ENCODE measurements around the gene NUTM1.
A peak's percentile ranks its signal among the peaks of the same experiment; 100 is the strongest.

The NUTM1 gene

GRCh38 chr15:34342737-34343575 lies at the start of gene NUTM1, which contains the start of gene NOP10:
Gene NUTM1 (plus strand): TSS chr15:34343315. CDS start chr15:34343697, 382 bp downstream.
Gene NOP10 (minus strand): TSS chr15:34343136. CDS start chr15:34343073, 63 bp downstream.
- DNase-seq (ENCODE audit: low spot score), result peak; percentile 91

- DNase-seq (ENCODE audit: low spot score), result no peak
Observed at GRCh38 chr15:34297059-34297458, 46.1 kb upstream of the NUTM1 start.

DNA sequence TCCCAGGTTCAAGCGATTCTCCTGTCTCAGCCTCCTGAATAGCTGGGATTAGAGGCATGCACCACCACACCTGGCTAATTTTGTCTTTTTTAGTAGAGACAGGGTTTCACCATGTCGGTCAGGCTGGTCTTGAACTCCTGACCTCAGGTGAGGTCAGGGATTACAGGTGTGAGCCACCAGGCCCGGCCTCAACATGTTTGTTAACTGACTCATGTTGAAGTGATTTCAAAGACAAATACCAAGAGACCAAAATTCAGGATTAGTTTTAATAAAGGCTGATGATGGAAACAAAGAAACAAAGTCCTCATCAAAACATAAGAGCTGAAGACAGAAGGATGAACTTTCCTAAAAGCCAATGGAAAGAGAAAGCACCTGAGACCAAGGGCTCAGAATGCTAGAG lies 42.1 kb upstream of the NUTM1 start:
- DNase-seq (ENCODE audit: low spot score), result no peak

DNA sequence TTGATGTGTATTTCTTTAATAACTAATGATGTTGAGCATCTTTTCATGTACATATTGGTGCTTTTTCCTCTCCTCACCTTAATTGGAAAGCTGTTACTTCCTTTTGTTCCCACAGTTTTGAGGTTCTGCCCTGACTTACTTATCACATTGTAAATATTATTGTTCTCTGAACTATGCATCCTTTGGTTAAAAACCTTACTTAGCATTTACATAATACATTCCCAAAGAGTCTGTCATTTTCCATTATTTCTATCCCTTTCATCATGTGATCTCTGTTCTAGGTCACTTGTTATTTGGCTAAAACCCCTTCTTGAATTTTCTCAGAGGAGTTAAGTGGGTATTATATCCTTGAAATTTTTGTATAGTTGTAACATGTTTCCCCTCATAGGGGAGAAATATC lies 38.5 kb upstream of the NUTM1 start:
- DNase-seq (ENCODE audit: low spot score), result no peak

GRCh38 chr15:34311563-34311962 lies 31.6 kb upstream of the NUTM1 start:
- DNase-seq (ENCODE audit: low spot score), result no peak

- no peak for DNase-seq (ENCODE audit: low spot score)
Observed at GRCh38 chr15:34314491-34315490, 28.3 kb upstream of the NUTM1 start.

DNA sequence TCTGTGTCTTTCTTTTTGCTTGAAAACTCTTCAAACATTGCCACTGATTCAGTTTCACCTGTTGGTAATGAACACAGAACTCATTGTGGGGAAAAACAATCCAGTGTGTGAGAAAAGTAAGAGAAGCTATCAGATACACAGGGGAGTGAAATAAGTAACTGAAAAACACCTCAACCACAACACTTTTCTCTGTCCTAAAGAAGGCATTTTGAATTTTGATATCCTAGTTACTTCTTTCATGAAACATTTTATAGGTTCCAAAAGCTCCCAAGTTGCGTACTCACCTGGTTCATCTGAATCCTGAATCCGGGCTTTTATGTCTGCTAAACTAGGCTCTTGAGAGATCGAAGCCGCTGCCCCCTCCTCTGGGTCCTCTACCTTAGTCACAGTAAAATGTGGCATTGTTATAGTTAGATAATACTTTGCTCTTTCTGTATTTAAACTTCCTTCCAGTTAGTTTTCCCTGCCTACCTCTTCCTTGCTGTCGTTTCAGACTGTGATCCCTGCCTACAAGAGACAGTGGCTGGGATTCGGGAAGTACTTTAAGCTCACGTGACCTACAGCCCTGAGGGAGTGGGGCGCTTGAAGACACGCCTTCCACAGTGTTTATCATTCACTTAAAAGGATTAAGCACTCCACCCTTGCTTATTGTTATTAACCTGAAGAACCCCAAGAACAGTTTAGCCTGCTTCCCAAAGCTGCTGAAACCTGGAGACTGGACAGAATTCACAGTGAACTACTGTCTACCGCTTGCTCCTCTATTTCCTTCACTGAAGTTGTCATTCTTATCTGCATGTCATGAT lies 24.6 kb upstream of the NUTM1 start:
- DNase-seq (ENCODE audit: low spot score), result peak; percentile 29

DNA sequence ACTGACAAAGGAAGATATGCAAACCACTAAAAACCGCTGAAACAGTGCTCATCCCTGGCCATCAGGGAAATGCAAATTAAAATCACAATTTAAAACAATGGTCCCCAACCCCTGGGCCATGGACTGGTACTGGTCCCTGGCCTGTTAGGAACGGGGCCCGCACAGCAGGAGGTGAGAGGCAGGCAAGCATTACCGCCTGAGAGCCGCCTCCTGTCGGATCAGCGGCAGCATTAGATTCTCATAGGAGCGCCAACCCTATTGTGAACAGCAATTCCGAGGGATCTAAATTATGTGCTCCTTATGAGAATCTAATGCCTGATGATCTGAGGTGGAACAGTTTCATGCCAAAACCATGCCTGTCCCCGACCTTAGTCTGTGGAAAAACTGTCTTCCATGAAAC lies 19.9 kb upstream of the NUTM1 start:
- DNase-seq (ENCODE audit: low spot score), result no peak

- no peak for DNase-seq (ENCODE audit: low spot score)
Observed at GRCh38 chr15:34324933-34325332, 18.2 kb upstream of the NUTM1 start.

DNA sequence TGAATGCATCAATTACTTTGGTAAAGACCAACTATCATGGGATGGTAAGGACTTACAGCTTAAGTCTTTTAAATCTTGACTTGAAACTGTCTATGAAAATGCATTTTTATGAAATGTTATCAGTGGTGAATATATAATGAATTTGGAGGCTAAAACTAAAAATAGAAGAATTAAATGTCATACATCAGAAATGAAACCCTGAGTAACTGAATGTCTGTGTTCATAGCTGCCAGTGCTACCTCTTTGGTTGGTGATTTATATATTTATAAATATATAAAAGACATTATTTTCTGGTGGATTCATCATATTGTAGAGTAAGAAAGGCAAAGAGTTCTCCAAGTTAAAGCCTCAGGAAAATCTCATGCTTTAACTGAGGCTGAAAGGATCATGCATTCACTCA lies 17.7 kb upstream of the NUTM1 start:
- no peak for DNase-seq (ENCODE audit: low spot score)

GRCh38 chr15:34327906-34328305 lies 15.2 kb upstream of the NUTM1 start:
- no peak for DNase-seq (ENCODE audit: low spot score)

- DNase-seq (ENCODE audit: low spot score), result no peak
Observed at GRCh38 chr15:34329006-34329405, 14.1 kb upstream of the NUTM1 start.

GRCh38 chr15:34330279-34330678 lies 12.8 kb upstream of the NUTM1 start:
- no peak for DNase-seq (ENCODE audit: low spot score)

DNA sequence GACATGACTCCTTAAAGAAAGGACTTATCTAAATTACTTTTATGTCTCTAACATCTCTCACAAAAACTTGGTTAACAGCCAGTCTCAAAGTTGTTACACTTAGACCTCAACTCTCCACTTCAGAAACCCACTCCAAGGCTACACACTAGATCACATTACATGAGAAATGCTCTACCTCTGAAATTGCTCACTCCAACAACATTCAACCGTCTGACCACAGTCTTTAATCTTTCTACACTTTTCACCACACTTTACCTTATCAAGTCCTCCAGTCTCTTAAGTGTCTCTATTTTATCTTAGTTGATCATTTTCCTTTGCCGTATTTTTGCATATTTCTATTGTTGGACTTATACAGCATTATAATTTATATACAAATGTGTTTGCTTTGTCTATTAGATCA lies 11.3 kb upstream of the NUTM1 start:
- DNase-seq (ENCODE audit: low spot score), result peak; percentile 33

- DNase-seq (ENCODE audit: low spot score), result no peak
Observed at GRCh38 chr15:34332553-34333120, 10.5 kb upstream of the NUTM1 start.

DNA sequence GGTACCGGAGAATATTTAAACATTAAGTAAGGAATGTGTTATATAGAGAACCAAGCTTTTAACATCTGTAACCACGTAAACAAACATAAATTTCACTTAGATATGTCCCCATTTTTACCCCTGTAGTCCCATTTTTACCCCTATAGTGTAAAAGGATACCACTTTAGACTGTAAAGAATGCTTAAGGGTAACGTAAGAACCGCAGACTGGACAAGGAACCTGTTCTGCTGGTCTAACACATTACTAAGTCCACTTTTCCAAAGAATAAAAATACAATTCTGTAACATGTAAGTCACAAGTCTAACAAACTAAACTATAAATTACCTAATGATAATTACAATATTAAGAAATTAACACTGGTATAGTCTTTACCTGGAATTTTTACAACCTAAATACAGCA lies 8.4 kb upstream of the NUTM1 start:
- no peak for DNase-seq (ENCODE audit: low spot score)

GRCh38 chr15:34335176-34336032 lies 7.7 kb upstream of the NUTM1 start:
- DNase-seq (ENCODE audit: low spot score), result peak; percentile 33

- DNase-seq (ENCODE audit: low spot score), result no peak
Observed at GRCh38 chr15:34336231-34336990, 6.7 kb upstream of the NUTM1 start.

- peak; percentile 31 for DNase-seq (ENCODE audit: low spot score)
Observed at GRCh38 chr15:34336991-34337556, 6.0 kb upstream of the NUTM1 start.

Measured in CD4-positive, alpha-beta T cell treated with Interleukin-6 at 100 ng/mL for 8 hours (primary cell).